Activated gamma-delta T cell treated with anti-CD3 and anti-CD28 coated beads, Interleukin-2, amount 50 U/mL, for 16 hours (primary cell): ENCODE data around the gene ERC1.
"Not testable (repeated sequence)": the region's sequence is repeated elsewhere in the genome, so short reads cannot be mapped to it uniquely, and the experiment has no call there.

Experiments
- DNase-seq: peaks from one replicate; pipeline ENCODE4 v3.0.0-alpha.2; 2020; ENCODE audit warnings: low read depth

Gene ERC1

GRCh38 chr12:1030779-1031178, 39.8 kb downstream of the ERC1 start:
- no peak for DNase-seq

GRCh38 chr12:1034243-1034642, 43.2 kb downstream of the ERC1 start:
- no peak for DNase-seq

- no peak for DNase-seq
Measured at GRCh38 chr12:1034751-1035457, 43.9 kb downstream of the ERC1 start.

- no peak for DNase-seq
Measured at GRCh38 chr12:1041478-1041877, 50.5 kb downstream of the ERC1 start.

GRCh38 chr12:1044199-1044598, 53.2 kb downstream of the ERC1 start:
- no peak for DNase-seq

- DNase-seq, result no peak
Measured at GRCh38 chr12:1044696-1045095, 53.7 kb downstream of the ERC1 start.

- DNase-seq, result no peak
Measured at GRCh38 chr12:1046727-1047126, 55.7 kb downstream of the ERC1 start.

- DNase-seq, result no peak
Measured at GRCh38 chr12:1047898-1048660, 57.1 kb downstream of the ERC1 start.

- DNase-seq, result no peak
Measured at GRCh38 chr12:1050059-1050707, 59.2 kb downstream of the ERC1 start.

- not testable (repeated sequence) for DNase-seq
Measured at GRCh38 chr12:1051672-1052071, 60.6 kb downstream of the ERC1 start.

- no peak for DNase-seq
Measured at GRCh38 chr12:1053690-1054089, 62.7 kb downstream of the ERC1 start.

- DNase-seq, result no peak
Measured at GRCh38 chr12:1054117-1054870, 63.3 kb downstream of the ERC1 start.

GRCh38 chr12:1056390-1056789, 65.4 kb downstream of the ERC1 start:
- DNase-seq, result no peak

- no peak for DNase-seq
Measured at GRCh38 chr12:1058423-1058822, 67.4 kb downstream of the ERC1 start.

GRCh38 chr12:1059162-1059561, 68.1 kb downstream of the ERC1 start:
- DNase-seq, result no peak

GRCh38 chr12:1063852-1064251, 72.8 kb downstream of the ERC1 start:
- DNase-seq, result no peak

GRCh38 chr12:1064317-1064716, 73.3 kb downstream of the ERC1 start:
- no peak for DNase-seq

- DNase-seq, result no peak
Measured at GRCh38 chr12:1065629-1066028, 74.6 kb downstream of the ERC1 start.

- no peak for DNase-seq
Measured at GRCh38 chr12:1069846-1070245, 78.8 kb downstream of the ERC1 start.

- DNase-seq, result no peak
Measured at GRCh38 chr12:1071182-1071581, 80.2 kb downstream of the ERC1 start.

GRCh38 chr12:1073652-1074051, 82.6 kb downstream of the ERC1 start:
- DNase-seq, result no peak

GRCh38 chr12:1077036-1077803, 86.2 kb downstream of the ERC1 start:
- no peak for DNase-seq
